Measurements from ENCODE around the gene ZNF8.
"Not testable (repeated sequence)": the region's sequence is repeated elsewhere in the genome, so short reads cannot be mapped to it uniquely, and the experiment has no call there.

The ZNF8 gene

DNA sequence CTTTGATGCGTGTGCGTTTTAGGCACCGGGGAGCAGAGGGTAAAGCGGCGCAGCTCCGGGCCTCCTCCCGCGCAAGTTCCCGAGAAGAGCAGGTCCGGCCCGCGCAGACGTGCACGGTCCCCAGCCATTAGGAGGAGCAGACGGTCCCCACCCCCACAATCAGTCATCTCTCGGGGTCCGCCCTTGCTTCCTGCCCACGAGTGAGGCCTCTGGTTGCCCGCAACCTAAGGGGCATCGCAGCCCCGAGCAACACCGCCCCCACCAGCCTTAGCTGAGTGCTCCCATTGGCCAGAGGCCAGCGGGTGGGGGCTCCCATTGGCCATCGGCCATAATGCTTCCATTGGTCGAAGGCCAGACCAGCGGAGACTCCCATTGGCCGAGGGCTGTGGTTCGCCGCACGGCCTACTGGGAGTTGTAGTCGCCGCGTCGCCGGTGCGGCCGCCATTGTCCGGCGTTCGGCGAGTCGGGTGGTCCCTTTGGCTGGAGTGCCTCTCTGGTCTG, at the start of gene ZNF8:
TSS of gene ZNF8 (plus strand) at position 415 of the 501 bp plus-strand sequence. CDS start 127 bp downstream, outside the sequence.
- DNase-seq (ENCODE audit: low spot score) = peak; percentile 95

DNA sequence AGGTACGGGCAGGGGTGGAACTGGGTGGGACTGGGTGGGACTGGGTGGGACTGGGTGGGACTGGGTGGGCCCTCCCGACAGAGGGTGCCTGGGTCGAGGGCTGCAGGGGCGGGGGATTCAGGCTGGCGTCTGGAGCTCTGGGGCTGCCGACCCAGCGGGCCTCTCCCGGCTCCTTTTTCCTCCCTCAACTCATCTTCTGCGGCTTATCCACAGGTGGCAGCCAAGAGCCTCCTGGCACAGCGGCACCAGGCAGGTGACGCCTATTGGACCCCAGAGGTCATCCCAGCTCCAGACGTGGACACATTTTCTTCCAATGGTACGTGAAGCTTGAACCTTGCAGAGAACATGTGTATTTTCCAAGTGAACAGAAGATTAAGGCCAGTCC, 49.5 kb upstream of the ZNF8 start:
- peak; percentile 28 for DNase-seq (ENCODE audit: low spot score)

DNA sequence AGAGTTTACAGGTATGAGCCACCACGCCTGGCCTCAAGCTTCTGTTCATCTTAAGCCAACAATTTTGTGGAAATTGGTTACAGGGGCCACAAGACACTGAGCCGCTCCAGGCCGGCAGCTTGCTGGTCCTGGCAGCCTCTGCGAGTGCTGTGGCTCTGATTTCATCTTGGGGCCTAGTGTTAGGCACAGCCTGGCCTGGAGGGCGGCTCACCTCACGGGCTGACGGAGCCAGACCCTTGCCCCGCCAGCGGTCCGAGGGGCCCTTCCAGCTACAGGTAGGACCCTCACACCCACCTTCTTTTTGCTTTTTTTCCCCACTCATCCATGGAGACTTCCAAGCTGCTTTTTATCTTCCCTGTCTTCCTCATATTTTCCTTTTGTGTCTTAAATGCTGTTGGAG, 41.4 kb upstream of the ZNF8 start:
- DNase-seq (ENCODE audit: low spot score) = no peak

DNA sequence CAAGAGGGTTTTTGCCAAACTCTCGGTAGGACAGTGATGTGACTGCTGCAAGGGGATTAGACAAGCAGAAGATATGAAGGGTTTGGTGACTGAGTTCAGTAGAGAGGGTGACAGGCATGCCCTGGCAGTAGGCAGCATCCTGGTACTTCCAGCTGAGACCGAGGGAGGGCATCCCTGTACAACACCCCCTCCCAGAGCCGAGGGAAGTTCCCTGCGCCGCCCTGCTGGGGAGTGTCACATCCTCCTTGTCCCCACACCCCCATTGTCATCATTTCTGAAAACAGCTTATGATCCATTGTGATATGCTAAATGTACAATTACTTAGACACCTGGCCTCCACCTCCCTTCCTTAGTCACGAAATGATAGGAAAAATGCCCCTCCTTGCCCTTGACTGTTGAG, 35.4 kb upstream of the ZNF8 start:
- DNase-seq (ENCODE audit: low spot score) = no peak

DNA sequence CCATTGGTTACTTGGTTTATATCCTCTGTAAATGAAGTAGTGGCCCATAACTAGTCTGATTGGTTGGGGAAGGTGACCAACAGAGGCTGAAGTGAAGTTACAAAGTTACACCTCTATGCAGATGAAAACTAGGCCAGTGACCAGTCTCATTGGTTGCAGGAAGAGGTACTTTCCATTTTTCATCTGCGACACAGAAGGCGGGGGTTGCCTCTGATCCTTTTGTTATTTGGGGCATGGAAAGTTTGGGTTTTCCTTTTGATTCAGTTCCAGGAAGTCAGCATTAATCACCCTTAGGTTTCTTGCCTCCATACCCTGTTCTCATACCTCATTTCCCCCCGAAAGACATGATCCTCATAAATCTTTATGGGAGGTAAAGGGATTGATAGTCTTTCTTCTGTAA, 29.9 kb upstream of the ZNF8 start:
- no peak for DNase-seq (ENCODE audit: low spot score)

DNA sequence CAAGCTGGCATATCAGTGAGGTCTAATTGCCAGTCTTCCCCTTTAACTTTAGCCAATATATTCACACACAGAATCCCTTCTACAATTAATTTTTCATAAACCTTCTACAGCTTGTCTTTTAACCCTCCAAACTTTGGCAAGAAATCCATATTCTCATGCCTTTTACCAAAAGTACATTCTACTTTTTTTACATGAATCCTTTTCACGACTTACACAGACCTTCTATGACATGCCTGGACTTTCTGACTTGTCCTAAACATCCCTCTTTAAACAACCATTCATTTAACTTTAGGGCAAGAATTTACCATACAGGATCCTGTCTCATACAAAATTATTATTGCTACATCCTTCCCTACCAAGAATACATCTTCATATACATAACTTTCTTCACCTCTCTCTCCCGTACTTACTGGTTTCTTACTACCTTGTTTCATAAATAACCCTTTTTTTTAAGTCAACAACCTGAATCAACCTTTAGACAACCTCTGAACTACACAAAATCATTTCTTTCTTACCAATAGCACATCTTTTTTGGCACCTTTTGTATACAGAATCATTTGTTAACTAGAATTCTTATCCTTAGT, 26.6 kb upstream of the ZNF8 start:
- DNase-seq (ENCODE audit: low spot score) = no peak

DNA sequence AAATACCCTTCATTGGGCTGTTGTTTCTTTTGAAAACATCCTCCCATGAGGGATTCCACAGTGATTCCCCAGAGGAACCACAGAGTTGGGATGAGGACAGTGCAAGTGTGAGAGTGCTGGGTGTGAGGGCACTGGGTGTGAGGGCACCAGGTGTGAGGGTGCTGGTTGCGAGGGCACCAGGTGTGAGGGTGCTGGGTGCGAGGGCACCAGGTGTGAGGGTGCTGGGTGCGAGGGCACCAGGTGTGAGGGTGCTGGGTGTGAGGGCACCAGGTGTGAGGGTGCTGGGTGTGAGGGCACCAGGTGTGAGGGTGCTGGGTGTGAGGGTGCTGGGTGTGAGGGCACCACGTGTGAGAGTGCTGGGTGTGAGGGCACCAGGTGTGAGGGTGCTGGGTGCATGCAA, 20.5 kb upstream of the ZNF8 start:
- not testable (repeated sequence) for DNase-seq (ENCODE audit: low spot score)

DNA sequence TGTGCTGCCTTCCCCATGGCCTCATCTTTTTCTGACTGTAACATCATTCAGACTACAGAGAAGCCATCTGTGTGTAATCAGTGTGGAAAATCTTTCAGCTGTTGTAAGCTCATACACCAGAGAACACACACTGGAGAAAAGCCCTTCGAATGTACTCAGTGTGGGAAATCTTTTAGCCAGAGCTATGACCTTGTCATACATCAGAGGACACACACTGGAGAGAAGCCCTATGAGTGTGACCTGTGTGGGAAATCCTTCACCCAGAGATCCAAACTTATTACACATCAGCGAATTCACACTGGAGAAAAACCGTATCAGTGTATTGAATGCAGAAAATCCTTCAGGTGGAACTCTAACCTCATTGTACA, 17.2 kb upstream of the ZNF8 start:
- DNase-seq (ENCODE audit: low spot score) = no peak

DNA sequence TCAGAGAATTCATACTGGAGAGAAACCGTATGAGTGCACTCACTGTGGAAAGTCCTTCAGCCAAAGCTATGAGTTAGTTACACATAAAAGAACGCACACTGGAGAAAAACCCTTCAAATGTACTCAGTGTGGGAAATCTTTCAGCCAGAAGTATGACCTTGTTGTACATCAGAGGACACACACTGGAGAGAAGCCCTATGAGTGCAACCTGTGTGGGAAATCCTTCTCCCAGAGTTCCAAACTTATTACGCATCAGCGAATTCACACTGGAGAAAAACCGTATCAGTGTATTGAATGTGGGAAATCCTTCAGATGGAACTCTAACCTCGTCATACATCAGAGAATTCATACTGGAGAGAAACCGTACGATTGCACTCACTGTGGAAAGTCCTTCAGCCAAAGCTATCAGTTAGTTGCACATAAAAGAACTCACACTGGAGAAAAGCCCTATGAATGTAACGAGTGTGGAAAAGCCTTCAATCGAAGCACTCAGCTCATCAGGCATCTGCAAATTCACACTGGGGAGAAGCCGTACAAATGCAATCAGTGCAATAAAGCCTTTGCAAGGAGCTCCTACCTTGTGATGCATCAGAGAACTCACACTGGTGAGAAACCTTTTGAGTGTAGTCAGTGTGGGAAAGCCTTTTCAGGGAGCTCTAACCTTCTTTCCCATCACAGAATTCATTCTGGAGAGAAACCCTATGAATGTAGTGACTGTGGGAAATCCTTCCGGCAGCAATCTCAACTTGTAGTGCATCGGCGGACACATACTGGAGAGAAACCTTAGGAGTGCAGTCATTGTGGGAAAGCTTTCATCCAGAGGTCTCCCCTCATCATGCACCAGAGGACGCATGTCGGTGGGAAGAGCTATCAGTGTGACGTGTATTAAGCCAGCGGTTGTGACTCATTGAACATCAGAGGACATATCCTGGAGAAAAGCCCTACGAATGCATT, 16.5 kb upstream of the ZNF8 start:
- no peak for DNase-seq (ENCODE audit: low spot score)

DNA sequence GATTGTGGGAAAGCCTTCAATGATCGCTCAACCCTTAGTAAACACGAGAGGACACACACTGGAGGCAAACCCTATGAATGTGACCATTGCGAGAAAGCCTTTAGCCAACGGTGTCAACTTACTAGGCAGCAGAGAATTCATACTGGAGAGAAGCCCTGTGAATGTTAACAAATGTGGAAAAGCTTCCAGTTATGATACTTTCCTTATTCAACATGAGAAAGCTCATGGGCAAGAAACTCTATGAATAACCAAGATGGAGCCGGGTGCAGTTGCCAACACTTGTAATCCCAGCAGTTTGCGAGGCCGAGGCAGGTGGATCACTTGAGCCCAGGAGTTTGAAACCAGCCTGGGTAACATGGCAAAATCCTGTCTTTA, 15.8 kb upstream of the ZNF8 start:
- no peak for DNase-seq (ENCODE audit: low spot score)

DNA sequence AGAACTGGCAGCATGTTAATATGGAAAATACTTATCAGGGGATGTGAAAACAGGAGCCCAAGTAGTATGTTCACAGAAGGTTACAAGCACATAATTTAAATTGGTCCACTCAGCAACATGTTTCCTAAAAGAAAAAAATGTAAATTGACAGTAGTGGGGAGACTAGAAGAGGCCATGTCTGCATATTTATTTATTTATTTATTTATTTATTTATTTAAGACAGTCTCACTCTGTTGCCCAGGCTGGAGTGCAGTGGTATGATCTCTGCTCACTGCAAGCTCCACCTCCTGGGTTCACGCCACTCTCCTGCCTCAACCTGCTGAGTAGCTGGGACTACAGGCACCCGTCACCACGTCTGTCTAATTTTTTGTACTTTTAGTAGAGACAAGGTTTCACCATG, 13.7 kb upstream of the ZNF8 start:
- DNase-seq (ENCODE audit: low spot score) = no peak

DNA sequence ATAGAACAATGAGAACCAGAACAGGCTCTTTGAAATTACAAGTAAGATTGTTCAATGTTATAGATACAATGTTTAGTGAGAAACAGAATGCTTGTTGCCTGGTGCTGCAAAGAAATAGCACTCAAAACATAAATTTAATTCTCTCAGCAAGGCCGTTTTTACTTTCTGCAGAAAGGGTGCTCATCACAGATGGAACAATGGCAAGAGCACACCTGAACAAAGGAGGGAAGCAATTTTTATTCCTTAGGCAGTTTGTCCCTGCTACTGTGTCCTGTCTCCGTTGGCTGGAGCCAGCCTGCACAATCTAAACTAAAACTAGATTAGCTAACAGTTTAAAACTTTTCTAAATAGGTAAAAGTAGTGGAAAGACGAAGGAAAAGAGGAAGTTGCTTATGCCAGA, 10.4 kb upstream of the ZNF8 start:
- DNase-seq (ENCODE audit: low spot score) = no peak

DNA sequence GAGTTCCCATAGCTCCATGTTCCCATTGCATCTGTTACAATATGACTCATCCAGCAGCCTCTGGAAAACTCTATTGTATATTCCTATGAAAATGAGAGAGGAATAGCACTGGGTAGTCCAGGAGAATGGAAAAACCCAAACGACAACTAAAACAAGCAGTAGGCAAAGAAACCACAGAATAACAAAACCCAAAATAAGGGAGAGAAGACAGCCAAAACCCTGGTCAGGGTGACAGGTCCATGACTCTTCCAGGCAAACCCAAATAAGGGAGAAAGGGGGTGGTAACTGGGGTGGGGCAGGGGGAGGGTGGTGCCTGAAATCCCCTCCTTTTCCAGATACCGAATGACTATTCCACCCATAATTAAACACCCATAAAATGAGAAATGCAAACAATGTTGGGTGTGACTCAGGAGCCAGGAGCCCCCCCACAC, 4.0 kb upstream of the ZNF8 start:
- no peak for DNase-seq (ENCODE audit: low spot score)

DNA sequence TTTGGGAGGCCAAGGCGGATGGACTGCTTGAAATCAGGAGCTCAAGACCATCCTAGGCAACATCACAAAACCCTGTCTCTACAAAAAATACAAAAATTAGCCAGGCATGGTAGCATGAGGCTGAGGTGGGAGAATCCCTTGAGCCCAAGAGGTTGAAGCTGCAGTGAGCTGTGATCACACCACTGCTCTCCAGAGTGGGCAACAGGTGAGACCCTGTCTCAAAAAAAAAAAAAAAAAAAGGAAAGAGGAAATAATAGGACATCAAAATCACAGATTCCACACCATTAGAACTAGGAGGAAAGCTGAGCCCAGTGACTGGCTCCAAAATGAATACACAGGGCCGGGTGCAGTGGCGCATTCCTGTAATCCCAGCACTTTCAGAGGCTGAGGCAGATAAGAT, 3.2 kb upstream of the ZNF8 start:
- no peak for DNase-seq (ENCODE audit: low spot score)

DNA sequence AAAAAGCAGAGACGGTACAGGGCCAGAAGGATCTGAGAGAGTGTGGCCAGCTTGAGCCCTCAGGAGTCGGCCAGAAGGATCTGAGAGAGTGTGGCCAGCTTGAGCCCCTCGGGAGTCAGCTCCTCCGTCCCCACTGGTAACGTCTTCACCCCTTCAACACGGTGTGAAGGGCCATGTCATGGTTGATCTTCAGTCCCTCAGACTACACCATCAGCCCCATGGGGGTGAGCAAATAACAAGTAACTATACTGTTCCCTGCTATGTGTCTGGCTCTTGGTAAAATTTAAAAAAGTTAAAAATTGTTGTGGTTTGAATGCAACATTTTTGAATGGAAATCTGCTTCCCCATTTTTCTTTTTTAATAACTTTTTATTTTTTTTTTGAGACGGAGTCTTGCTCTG, 1.6 kb upstream of the ZNF8 start:
- no peak for DNase-seq (ENCODE audit: low spot score)

DNA sequence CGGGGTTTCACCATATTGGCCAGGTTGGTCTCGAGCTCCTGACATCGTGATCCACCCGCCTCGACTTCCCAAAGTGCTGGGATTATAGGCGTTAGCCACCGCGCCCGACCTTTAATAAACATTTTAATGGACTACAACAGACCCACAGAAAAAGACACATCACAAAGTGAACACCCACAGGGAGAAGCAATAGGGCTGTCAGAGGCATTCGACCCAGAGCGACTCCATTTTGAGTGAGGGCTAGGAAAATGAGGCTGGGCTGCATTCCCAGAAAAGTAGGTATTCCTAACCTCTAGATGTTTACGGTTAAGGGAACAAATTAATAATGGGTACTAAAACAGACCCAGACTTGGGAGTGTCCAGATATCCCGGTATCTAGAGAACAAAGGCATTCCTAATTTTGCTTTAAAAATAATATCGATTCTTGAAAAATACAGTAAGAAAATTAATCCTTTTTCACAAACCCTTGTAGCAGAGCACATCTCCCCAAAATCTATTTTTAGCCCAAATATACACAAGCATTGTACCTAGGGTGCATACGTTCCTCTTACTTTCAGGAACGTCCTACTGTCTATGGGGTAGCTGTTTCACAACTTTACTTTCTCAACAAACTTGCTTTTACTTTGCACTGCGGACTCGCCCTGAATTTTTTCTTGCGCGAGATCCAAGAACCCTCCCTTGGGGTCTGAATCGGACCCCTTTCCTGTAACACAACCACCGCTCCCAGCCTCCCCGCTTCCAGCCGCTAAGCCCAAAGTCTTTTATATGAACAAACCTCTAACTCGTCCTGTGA, 811 bp upstream of the ZNF8 start:
- DNase-seq (ENCODE audit: low spot score) = no peak

DNA sequence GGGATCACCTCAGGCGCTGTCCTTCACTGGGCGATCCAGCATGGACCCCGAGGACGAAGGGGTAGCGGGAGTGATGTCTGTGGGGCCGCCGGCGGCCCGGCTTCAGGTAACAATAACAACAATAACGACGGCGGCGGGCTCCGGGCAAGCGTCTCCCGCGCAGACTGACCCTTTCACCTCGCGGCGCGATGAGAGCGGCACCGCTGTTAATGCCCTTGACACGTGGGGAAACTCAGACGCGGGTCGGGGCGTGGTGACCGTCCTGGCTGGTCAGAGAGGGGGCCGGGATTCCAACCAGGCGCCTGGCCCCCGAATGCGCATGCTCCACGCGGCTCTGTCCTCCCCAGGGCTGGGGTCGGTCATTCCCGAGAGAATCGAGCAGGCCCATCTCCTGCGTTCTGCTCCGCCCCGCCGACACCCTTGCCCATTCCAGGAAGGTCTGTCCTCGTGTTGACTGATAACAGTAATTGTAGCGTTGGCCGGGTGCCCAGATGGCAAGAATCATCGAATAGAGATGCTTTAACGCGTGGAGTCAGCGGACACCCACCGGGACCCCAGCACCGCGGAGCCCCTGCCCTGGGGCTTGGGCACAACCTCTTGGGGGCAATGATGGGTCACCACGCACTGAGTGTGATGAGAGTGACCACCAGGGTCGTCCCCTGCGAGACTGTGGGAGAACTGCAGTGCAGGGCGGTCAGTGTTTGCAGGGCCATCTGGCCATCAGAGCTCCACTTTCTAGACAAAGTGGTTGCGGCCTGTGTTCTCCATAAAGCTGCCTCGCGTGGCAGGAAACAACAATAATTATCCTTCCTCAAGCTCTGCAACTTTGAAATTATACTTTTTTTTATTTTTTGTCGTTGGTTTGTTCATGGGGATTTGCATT, 528 bp downstream of the ZNF8 start:
- peak; percentile 72 for DNase-seq (ENCODE audit: low spot score)

DNA sequence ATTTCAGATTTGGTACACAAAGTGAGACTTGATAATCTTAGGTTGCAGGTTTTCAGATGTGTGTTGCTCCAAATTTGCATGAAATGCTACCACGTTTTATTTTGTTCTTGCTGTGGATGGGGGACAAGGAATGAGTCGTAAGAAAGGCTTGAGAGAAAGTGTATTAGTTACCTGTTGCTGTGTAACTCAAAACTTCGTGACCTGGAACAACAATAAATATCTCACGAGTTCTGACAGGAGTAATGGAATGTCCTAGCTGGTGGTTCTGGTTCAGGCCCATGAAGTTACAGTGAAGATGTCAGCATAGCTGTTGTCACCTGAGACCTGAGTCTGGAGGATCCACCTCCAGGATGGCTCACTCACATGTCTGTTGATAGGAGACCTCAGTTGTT, 1.2 kb downstream of the ZNF8 start:
- DNase-seq (ENCODE audit: low spot score) = no peak

DNA sequence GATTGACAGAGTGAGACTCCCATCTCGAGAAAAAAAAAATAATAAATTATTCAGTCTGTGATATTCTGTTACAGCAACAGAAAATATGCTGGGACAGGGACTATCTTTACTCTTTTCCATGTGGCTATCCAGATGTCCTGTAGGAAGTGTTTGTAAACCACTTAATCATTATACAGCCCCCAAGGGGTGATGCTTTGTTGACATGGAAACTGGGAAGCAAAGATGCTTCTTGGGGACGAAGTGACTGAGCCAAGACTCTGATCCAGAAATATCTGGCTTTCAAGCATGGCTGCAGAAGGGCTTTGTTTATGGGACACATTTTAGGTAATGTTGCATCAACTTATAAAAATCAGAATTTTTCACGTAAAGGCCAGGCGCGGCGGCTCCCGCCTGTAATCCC, 5.4 kb downstream of the ZNF8 start:
- DNase-seq (ENCODE audit: low spot score) = no peak

DNA sequence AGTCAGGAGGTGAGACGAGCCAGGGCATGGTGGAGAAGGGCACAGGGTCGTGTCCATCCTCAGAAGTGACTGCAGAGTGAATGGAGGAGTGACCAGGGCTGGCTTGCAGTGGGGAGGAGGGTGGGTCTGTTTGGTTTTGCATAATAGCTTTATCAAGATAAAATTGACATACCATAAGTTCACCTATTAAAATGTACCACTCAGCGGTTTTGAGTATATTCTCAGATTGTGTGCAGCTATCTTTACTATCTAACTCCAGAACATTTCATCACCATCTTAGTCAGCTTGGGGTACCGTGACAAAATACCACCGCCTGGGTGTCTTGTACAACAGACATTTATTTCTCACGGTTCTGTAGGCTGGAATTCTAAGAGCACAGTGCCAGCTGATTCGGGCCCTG, 13.2 kb downstream of the ZNF8 start:
- DNase-seq (ENCODE audit: low spot score) = no peak

DNA sequence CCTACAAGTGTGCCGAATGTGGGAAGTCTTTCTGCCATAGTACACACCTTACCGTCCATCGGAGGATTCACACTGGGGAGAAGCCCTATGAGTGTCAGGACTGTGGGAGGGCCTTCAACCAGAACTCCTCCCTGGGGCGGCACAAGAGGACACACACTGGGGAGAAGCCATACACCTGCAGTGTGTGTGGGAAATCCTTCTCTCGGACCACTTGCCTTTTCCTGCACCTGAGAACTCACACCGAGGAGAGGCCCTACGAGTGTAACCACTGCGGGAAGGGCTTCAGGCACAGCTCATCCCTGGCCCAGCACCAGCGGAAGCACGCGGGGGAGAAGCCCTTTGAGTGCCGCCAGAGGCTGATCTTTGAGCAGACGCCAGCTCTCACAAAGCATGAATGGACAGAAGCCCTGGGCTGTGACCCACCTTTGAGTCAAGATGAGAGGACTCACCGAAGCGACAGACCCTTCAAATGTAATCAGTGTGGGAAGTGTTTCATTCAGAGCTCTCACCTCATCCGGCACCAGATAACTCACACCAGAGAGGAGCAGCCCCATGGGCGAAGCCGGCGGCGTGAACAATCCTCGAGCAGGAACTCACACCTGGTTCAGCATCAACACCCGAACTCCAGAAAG, 16.1 kb downstream of the ZNF8 start:
- no peak for DNase-seq (ENCODE audit: low spot score)
